HG03439 (cell line): ENCODE results near the gene RADIL.
"Not testable (repeated sequence)": the region's sequence is repeated elsewhere in the genome, so short reads cannot be mapped to it uniquely, and the experiment has no call there.

ENCODE experiments used
- ATAC-seq: cut with Tn5 transposase; IDR thresholded peaks from one replicate; pipeline ENCODE4 v1.9.1; 2021; ENCODE audit warnings: mild to moderate bottlenecking, moderate library complexity; ENCODE audit not compliant: unreplicated experiment

RADIL gene

DNA sequence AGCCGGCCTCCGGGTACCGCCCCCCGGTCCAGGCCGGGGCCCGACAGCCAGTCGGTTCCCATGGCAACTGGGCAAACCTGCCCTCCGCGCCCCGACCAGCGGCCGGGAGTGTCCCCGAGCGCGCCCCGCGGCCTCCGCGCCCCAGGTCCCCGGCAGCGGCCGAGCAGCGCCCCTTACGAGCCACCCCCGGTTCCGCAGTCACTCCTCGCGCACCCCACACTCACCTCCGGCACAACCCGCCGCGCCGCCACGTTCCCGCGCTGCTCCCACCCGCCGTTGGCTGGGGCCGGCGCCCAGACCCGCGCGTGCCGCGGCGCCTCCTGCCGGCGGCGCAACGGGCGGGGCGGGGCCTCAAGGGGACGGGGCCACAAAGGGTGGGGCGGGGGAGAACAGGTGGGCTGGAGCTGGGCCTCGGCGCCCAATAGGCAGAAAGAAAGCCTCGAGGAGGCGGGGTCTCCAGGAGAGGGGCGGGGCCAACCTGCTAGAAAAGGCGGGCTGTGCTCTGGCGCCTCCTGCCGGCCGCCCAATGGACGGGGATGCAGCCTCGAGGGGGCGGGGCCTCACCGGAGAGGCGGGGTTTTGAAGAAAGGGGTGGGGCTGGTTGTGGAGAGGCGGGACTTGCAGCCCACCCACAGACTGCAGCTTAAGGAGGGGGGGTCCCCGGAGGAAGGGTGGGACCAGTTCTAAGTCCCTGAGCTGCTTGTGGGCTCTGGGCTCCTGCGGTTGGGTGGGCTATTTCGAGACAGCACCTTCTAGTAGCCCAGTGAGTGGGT lies at the start of gene RADIL:
TSS of gene RADIL (minus strand) at position 345 of the 773 bp plus-strand sequence. CDS start 5,577 bp downstream, outside the sequence.
- peak; percentile 74 for ATAC-seq

GRCh38 chr7:4931943-4932342 lies 48.4 kb upstream of the RADIL start:
- ATAC-seq: no peak

- ATAC-seq: no peak
Observed at GRCh38 chr7:4929005-4929404, 45.5 kb upstream of the RADIL start.

- no peak for ATAC-seq
Observed at GRCh38 chr7:4928445-4928844, 44.9 kb upstream of the RADIL start.

- no peak for ATAC-seq
Observed at GRCh38 chr7:4919969-4920766, 36.7 kb upstream of the RADIL start.

- ATAC-seq: no peak
Observed at GRCh38 chr7:4916113-4916512, 32.6 kb upstream of the RADIL start.

DNA sequence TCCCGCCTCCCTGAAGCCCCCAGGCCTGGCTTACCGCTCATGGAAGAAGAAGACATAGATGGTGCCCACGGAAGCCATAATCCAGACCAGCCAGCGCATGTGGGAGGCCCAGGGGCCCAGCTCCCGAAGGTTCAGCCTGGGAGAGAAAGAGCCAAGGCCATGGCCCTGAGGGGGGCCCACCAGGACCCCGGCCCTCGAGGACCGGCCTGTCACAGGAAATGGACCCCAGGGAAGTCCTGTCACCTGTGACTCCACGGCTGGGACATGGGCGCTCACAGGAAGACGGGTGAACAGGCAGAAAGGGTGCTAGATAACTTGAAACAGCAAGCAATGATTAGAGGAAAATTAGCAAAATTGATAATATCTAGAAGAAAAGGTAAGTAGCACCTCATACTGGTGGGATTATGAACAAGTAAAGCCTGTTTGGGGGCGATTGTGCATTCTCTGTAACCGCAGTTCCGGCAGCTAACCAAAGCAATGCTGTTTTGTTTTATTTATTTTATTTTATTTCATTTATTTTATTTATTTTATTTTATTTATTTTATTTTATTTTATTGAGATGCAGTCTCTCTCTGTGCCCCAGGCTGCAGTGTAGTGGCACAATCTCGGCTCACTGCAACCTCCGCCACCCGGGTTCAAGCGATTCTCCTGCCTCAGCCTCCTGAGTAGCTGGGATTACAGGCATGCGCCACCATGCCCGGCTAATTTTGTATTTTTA lies 27.8 kb upstream of the RADIL start:
- no peak for ATAC-seq

GRCh38 chr7:4906682-4907081 lies 23.2 kb upstream of the RADIL start:
- no peak for ATAC-seq

GRCh38 chr7:4905171-4905570 lies 21.7 kb upstream of the RADIL start:
- no peak for ATAC-seq

GRCh38 chr7:4904346-4904745 lies 20.8 kb upstream of the RADIL start:
- ATAC-seq: no peak

GRCh38 chr7:4895766-4896165 lies 12.2 kb upstream of the RADIL start:
- ATAC-seq: no peak

- no peak for ATAC-seq
Observed at GRCh38 chr7:4894482-4894881, 11.0 kb upstream of the RADIL start.

DNA sequence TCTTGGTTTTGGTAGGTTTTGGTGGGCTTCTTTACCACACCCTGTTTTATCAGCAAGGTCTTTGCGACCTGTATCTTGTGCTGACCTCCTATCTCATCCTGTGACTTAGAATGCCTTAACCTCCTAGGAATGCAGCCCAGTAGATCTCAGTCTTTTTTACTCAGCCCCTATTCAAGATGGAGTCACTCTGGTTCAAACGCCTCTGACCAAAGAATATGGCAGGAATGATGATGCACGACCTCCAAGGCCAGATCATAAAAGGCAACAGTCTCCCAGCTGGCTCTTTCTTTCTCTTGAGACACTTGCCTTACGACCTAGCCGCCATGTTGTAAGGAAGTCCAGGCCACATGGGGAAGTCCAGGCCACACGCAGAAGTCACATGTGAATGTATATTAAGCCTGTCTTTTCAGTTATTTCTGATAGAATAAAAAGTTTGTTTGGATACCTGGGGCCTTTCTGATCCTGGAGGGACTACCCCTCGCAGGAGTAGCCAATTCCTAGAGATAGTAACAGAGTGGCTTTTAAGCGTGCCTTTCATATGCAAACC lies 10.5 kb upstream of the RADIL start:
- ATAC-seq: no peak

- ATAC-seq: not testable (repeated sequence)
Observed at GRCh38 chr7:4893188-4893587, 9.7 kb upstream of the RADIL start.

DNA sequence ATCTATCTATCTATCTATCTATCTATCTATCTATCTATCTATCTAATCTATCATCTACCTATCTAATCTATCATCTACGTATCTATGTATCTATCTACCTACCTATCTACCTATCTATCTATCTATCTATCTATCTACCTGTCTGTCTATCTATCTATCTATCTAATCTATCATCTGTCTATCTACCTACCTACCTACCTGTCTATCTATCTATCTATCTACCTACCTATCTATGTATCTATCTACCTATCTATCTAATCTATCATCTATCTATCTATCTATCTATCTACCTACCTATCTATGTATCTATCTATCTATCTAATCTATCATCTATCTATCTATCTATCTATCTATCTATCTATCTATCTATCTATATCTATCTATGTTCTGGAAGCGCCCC lies 8.0 kb upstream of the RADIL start:
- not testable (repeated sequence) for ATAC-seq

GRCh38 chr7:4889682-4890081 lies 6.2 kb upstream of the RADIL start:
- no peak for ATAC-seq

DNA sequence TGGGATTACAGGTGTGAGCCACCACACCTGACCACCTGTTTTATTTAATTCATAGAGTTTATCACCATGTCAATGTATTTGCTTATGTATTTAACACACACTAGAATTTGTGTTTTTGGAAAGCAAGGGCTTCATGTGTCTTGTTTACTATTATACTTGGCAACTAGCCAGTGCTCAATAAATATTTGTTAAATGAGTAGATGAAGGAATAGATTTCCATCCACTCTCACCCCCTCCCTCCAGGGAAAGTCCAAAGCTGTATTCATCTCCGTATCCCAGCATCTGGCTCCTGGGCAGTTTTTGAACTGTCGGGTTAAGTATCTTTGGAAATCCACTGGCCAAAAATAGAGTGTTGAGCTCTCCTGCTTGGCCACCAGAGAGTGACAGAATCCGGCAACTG lies 4.6 kb upstream of the RADIL start:
- no peak for ATAC-seq

GRCh38 chr7:4886671-4887070 lies 3.2 kb upstream of the RADIL start:
- ATAC-seq: no peak

GRCh38 chr7:4885317-4885807 lies 1.8 kb upstream of the RADIL start:
- no peak for ATAC-seq

DNA sequence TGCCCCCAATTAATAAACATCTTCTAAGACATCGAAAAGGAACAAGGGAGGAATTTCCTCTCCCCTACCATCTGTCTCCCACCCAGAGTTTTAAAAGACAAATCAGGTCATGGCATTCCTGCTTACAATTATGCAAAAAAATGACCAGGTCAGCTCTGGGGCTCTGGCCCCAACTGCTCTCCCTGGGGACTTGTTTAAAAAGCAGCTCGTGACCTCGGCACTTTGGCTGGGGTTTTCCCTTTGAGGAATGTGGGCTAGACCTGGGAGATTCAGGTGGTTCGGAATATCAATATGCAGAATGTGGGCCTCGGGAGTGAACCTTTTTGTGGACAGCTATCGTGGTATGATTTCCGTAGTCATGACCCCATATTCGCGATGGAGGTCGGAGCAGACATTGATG lies 648 bp upstream of the RADIL start:
- ATAC-seq: no peak

DNA sequence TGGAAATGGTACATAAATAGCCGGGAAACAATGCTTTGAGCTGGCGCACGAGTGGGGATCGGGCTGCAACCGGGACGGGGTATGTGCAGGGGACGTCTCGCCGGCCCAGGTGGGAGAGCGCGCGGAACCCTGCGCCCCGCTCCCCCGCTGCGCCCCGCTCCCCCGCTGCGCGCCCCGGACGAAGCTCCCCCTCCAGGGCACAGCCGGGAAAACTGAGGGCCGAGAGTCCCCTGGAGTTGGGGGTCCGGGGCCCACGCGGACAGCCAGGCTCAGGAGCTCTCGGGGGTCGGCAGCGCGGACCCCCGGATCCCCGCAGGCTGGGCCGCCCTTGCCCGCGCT lies 514 bp downstream of the RADIL start:
- ATAC-seq: no peak
